Measurements from ENCODE around the gene SLF2. TPM values are rescaled to one million over a fixed set of nuclear protein-coding genes. Genes with fewer than 3 reads are reported as not detected.

SLF2 gene
- total and polyA plus RNA-seq, 8 donors = 2.3 to 49.9 (median 14.4) TPM

- TF ChIP-seq, protein P1, sequence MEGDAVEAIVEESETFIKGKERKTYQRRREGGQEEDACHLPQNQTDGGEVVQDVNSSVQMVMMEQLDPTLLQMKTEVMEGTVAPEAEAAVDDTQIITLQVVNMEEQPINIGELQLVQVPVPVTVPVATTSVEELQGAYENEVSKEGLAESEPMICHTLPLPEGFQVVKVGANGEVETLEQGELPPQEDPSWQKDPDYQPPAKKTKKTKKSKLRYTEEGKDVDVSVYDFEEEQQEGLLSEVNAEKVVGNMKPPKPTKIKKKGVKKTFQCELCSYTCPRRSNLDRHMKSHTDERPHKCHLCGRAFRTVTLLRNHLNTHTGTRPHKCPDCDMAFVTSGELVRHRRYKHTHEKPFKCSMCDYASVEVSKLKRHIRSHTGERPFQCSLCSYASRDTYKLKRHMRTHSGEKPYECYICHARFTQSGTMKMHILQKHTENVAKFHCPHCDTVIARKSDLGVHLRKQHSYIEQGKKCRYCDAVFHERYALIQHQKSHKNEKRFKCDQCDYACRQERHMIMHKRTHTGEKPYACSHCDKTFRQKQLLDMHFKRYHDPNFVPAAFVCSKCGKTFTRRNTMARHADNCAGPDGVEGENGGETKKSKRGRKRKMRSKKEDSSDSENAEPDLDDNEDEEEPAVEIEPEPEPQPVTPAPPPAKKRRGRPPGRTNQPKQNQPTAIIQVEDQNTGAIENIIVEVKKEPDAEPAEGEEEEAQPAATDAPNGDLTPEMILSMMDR (IDR thresholded peaks at IDR 0.05) = no peak
- TF ChIP-seq POLR2AphosphoS5 (IDR thresholded peaks at IDR 0.05) = no peak
- no peak for TF ChIP-seq EP300 (IDR thresholded peaks at IDR 0.05)
- no peak for TF ChIP-seq POLR2A (IDR thresholded peaks at IDR 0.05)
- no peaks in the 10 kb centered on the region for H3K9me3 ChIP-seq
- peaks cover 45 to 79% (median 62%) of the 10 kb centered on the region in 4 donors for H3K4me1 ChIP-seq
- intact Hi-C loops (cut with DNase I; ENCODE audit: low total_unique reads) = no loop called here
- peak within 1 kb of the TSS; percentile 68 to 89 (median 88) for H3K4me3 ChIP-seq
- H3K27me3 ChIP-seq = no peaks in the 10 kb centered on the region
- WGBS, 5 donors = 2 to 7% (median 3%) methylated on average over 6 to 44 of the region's 44 CpGs
- peaks cover 13 to 25% (median 24%) of the 10 kb centered on the region in 4 donors for H3K36me3 ChIP-seq
- H3K27ac ChIP-seq = peak within 1 kb of the TSS; percentile 97 to 100 (median 100)
- DNase-seq = no peak
Measured at GRCh38 chr10:100999742-101000126, 87.0 kb downstream of the SLF2 start, which contains the start of gene LZTS2. Gene LZTS2, plus strand, starts transcription at chr10:100999808. Its CDS starts 2,731 bp downstream, at chr10:101002539.

GRCh38 chr10:101000127-101000914 lies 87.6 kb downstream of the SLF2 start:
- intact Hi-C loops (cut with DNase I; ENCODE audit: low total_unique reads) = no loop called here

GRCh38 chr10:101000915-101001658 lies 88.3 kb downstream of the SLF2 start:
- DNase-seq = peak; percentile 71 to 93

More at GRCh38 chr10:101000127-101000914, 87.6 kb downstream of the SLF2 start:
- Histone ChIP-seq H3K9me3 (no peaks in the 10 kb centered on the region), H3K4me1 (peaks cover 45 to 81% (median 62%) of the 10 kb centered on the region in 4 donors), H3K27ac (peak overlapping the region; percentile 97 to 100 (median 100)), H3K36me3 (peaks cover 14 to 30% (median 30%) of the 10 kb centered on the region in 4 donors), H3K27me3 (no peaks in the 10 kb centered on the region), H3K4me3 (peak overlapping the region; percentile 68 to 89 (median 88))
- WGBS, 5 donors = 5 to 14% (median 10%) methylated on average over 18 to 19 of the region's 19 CpGs
- peak; percentile 49 to 72 for DNase-seq
- TF ChIP-seq EP300 (IDR thresholded peaks at IDR 0.05) = no peak
- no peak for TF ChIP-seq POLR2A (IDR thresholded peaks at IDR 0.05)
- TF ChIP-seq, protein P1 (IDR thresholded peaks at IDR 0.05) = no peak
- TF ChIP-seq POLR2AphosphoS5 (IDR thresholded peaks at IDR 0.05) = no peak

More at GRCh38 chr10:101000915-101001658, 88.3 kb downstream of the SLF2 start:
- no peaks in the 10 kb centered on the region for H3K9me3 ChIP-seq
- H3K36me3 ChIP-seq = peaks cover 21 to 38% (median 37%) of the 10 kb centered on the region in 4 donors
- peak overlapping the region; percentile 97 to 100 (median 100) for H3K27ac ChIP-seq
- H3K4me1 ChIP-seq = peaks cover 44 to 78% (median 62%) of the 10 kb centered on the region in 4 donors
- H3K27me3 ChIP-seq = no peaks in the 10 kb centered on the region
- intact Hi-C loops (cut with DNase I; ENCODE audit: low total_unique reads) = no loop called here
- TF ChIP-seq EP300 (IDR thresholded peaks at IDR 0.05) (peak; percentile 32), POLR2AphosphoS5 (IDR thresholded peaks at IDR 0.05) (peak; percentile 92 to 97 (median 95))
- TF ChIP-seq, protein P1 (IDR thresholded peaks at IDR 0.05) = no peak
- peak overlapping the region; percentile 68 to 89 (median 88) for H3K4me3 ChIP-seq
- 18 to 36% (median 27%) methylated on average over 12 of the region's 12 CpGs for WGBS, 5 donors

Data from stomach (tissue), 9 donors.